ENCODE measurements around the gene SCN7A. TPM values are rescaled to one million over a fixed set of nuclear protein-coding genes. Genes with fewer than 3 reads are reported as not detected.
A peak's percentile ranks its signal among the peaks of the same experiment; 100 is the strongest.
"Not testable (repeated sequence)": the region's sequence is repeated elsewhere in the genome, so short reads cannot be mapped to it uniquely, and the experiment has no call there.

The SCN7A gene
- total RNA-seq, 1 experiment from 2014 or later: 0.17 TPM

DNA sequence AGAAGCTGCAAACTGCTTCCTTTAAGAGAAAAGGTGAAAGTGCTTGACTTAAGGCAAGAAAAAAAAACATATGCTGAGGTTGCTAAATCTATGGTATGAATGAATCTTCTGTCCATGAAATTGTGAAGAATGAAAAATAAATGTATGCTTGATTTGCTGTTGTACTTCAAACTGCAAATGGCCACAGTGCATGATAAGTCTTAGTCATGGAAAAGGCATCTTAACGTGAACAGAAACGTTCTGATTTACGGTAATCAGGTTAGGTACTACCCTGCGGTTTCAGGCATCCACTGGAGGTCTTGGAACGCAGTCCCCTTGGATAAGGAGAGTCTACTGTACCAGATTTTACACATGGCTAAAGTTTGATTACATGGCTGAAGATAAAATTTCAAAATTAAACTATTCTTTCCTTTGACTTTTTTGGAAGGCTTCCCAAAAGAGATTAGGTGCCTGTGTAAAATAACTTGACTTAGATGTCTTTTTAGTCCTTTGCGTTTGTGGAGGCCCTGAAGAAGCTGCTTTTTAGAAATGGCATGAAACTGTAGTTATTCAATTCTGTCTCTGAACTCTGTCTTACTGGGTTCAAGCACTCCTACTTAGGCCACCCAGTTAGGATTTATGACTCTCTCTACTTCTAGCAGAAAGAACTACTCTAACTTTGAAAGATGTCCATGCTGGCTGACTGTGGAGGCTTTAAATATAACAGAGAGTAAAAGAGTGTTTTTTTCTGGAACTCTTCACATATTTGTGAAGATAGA, 82.4 kb downstream of the SCN7A start:
- no peak for TF ChIP-seq ERG (CRISPR knock-in tag; IDR thresholded peaks at IDR 0.05)
- no peak for TF ChIP-seq OVOL2 (CRISPR knock-in tag; IDR thresholded peaks at IDR 0.05; ENCODE audit: borderline replicate concordance)
- TF ChIP-seq ZNF138 (CRISPR knock-in tag; conservative IDR thresholded peaks at IDR 0.05): no peak
- TF ChIP-seq, protein P1, sequence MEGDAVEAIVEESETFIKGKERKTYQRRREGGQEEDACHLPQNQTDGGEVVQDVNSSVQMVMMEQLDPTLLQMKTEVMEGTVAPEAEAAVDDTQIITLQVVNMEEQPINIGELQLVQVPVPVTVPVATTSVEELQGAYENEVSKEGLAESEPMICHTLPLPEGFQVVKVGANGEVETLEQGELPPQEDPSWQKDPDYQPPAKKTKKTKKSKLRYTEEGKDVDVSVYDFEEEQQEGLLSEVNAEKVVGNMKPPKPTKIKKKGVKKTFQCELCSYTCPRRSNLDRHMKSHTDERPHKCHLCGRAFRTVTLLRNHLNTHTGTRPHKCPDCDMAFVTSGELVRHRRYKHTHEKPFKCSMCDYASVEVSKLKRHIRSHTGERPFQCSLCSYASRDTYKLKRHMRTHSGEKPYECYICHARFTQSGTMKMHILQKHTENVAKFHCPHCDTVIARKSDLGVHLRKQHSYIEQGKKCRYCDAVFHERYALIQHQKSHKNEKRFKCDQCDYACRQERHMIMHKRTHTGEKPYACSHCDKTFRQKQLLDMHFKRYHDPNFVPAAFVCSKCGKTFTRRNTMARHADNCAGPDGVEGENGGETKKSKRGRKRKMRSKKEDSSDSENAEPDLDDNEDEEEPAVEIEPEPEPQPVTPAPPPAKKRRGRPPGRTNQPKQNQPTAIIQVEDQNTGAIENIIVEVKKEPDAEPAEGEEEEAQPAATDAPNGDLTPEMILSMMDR (IDR thresholded peaks at IDR 0.05): no peak
- TF ChIP-seq NR1H2 (CRISPR knock-in tag; IDR thresholded peaks at IDR 0.05): no peak
- TF ChIP-seq, protein P2, sequence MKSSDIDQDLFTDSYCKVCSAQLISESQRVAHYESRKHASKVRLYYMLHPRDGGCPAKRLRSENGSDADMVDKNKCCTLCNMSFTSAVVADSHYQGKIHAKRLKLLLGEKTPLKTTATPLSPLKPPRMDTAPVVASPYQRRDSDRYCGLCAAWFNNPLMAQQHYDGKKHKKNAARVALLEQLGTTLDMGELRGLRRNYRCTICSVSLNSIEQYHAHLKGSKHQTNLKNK (CRISPR knock-in tag; IDR thresholded peaks at IDR 0.05): no peak
- TF ChIP-seq PRRX2 (CRISPR knock-in tag; IDR thresholded peaks at IDR 0.05): no peak
- no peak for TF ChIP-seq ZBTB43 (CRISPR knock-in tag; IDR thresholded peaks at IDR 0.05)
- no peak for TF ChIP-seq TP53 (CRISPR knock-in tag; IDR thresholded peaks at IDR 0.05)
- no peak for TF ChIP-seq STAT6 (CRISPR knock-in tag; conservative IDR thresholded peaks at IDR 0.05; ENCODE audit: low read depth)
- TF ChIP-seq RELA (CRISPR knock-in tag; IDR thresholded peaks at IDR 0.05; ENCODE audit: borderline replicate concordance): no peak
- TF ChIP-seq ATF1 (CRISPR knock-in tag; IDR thresholded peaks at IDR 0.05): no peak
- Mint-ChIP-seq H3K9me3 (no peaks in the 10 kb centered on the region), H3K4me1 (peaks cover 3% of the 10 kb centered on the region; the same call in 1 of the 2 replicates), H3K27ac (no peak overlapping the region), H3K27me3 (ENCODE audit: low read depth) (no peaks in the 10 kb centered on the region), H3K4me3 (no peak overlapping the region), H3K36me3 (no peaks in the 10 kb centered on the region)
- POLR2A ChIA-PET: no interaction called here
- DNase-seq (ENCODE audit: low spot score) (no peak), ATAC-seq (no peak)
- CTCF ChIA-PET: interaction anchor here (2.6 kb wide), 1 partner anchor 8 kb away, joined by 15 read pairs; no protein-coding TSS in a partner anchor

GRCh38 chr2:166410828-166411472, 83.1 kb downstream of the SCN7A start:
- Mint-ChIP-seq H3K4me1 (peaks cover 3% of the 10 kb centered on the region; the same call in 1 of the 2 replicates), H3K9me3 (no peaks in the 10 kb centered on the region), H3K27me3 (ENCODE audit: low read depth) (no peaks in the 10 kb centered on the region), H3K27ac (no peak overlapping the region), H3K4me3 (no peak overlapping the region), H3K36me3 (no peaks in the 10 kb centered on the region)
- no peak for ATAC-seq
- no peak for TF ChIP-seq JAZF1 (CRISPR knock-in tag; IDR thresholded peaks at IDR 0.05)
- no peak for TF ChIP-seq MLX (CRISPR knock-in tag; IDR thresholded peaks at IDR 0.05)
- no peak for TF ChIP-seq ATF1 (CRISPR knock-in tag; IDR thresholded peaks at IDR 0.05)
- peak; percentile 88 for TF ChIP-seq GABPB1 (CRISPR knock-in tag; IDR thresholded peaks at IDR 0.05)
- no peak for TF ChIP-seq FOXP4 (CRISPR knock-in tag; IDR thresholded peaks at IDR 0.05)
- TF ChIP-seq NFE2L1 (CRISPR knock-in tag; IDR thresholded peaks at IDR 0.05): no peak
- TF ChIP-seq JUN (CRISPR knock-in tag; IDR thresholded peaks at IDR 0.05): no peak
- no peak for TF ChIP-seq EMX1 (CRISPR knock-in tag; IDR thresholded peaks at IDR 0.05)
- ChIA-PET CTCF (interaction anchor here (2.6 kb wide), 1 partner anchor 9 kb away, joined by 15 read pairs; no protein-coding TSS in a partner anchor), POLR2A (no interaction called here)
- no peak for DNase-seq (ENCODE audit: low spot score)

DNA sequence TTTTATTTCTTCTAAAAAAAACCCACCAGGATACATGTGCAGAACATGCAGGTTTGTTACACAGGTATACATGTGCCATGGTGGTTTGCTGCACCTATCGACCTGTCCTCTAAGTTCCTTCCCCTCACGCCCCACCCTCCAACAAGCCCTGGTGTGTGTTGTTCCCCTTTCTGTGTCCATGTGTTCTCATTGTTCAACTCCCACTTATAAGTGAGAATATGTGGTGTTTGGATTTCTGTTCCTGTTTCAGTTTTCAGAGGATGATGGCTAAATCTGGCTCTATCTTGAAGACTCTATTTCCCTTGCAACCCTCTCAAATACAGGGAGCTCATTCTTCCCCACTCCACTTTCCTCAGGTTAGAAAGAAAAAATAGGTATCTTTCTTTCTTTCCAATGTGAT, 86.3 kb downstream of the SCN7A start:
- H3K27me3 Mint-ChIP-seq (ENCODE audit: low read depth); ATAC-seq; H3K27ac Mint-ChIP-seq; DNase-seq (ENCODE audit: low spot score); H3K4me3 Mint-ChIP-seq; H3K4me1 Mint-ChIP-seq; H3K9me3 Mint-ChIP-seq; H3K36me3 Mint-ChIP-seq; POLR2A ChIA-PET: not testable (repeated sequence)
- CTCF ChIA-PET: interaction anchor here (0.8 kb wide), 1 partner anchor 12 kb away, joined by 4 read pairs; no protein-coding TSS in a partner anchor

Data from WTC11 (cell line).